SKM-1 (cell line): ENCODE measurements around the gene TEX55.
A peak's percentile ranks its signal among the peaks of the same experiment; 100 is the strongest.
"Not testable (repeated sequence)": the region's sequence is repeated elsewhere in the genome, so short reads cannot be mapped to it uniquely, and the experiment has no call there.

Experiments
- DNase-seq: peaks from one replicate; lab custom pipeline; 2025; ENCODE audit not compliant: unreplicated experiment; lab: John Stamatoyannopoulos, UW

The TEX55 gene

GRCh38 chr3:119145500-119146167 is at the start of gene TEX55:
Gene TEX55, plus strand, starts transcription at chr3:119146165. Its CDS starts 25 bp downstream, at chr3:119146190.
- DNase-seq = no peak

- DNase-seq = no peak
Observed at GRCh38 chr3:119098003-119098402, 48.0 kb upstream of the TEX55 start.

- DNase-seq = peak; percentile 44
Observed at GRCh38 chr3:119098619-119099222, 47.2 kb upstream of the TEX55 start.

GRCh38 chr3:119099785-119100184 is 46.2 kb upstream of the TEX55 start:
- DNase-seq = no peak

DNA sequence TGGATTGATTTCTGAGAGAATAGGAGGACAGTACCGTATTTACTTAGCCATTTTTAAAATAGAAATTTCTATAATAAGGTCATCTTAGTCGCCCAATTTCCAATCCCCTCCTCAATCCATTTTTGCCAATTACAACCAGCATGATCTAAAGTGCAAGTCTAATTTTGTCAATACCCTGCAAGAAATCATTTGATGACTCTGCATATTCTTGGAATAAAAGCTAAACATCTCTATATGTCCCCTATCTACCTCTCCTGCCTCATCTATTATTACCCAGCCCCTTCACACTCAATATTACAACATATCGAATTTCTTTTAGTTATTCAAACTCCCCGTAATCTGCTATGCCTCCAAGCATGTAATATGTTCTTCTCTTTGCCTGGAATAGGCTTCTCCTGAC is 41.9 kb upstream of the TEX55 start:
- no peak for DNase-seq

GRCh38 chr3:119118330-119118729 is 27.6 kb upstream of the TEX55 start:
- not testable (repeated sequence) for DNase-seq

DNA sequence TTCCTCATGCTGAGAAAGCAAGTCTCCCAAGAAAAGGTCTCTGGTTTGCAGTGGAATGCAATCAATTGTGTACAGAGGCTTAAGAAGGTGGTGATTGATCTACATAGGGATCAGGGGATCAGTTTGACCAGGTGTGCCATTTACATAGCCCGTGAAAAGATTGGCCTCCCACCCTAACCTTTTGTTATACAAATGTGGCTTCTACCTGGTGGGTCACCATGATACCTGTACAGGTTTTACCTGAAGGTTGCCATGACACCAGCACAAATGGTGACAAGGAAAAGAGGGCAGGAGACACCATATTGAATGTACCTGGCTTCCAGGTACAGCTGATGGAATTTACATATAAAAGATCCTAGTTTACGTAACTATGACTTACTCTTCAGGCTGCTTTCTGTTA is 25.5 kb upstream of the TEX55 start:
- no peak for DNase-seq

- DNase-seq = no peak
Observed at GRCh38 chr3:119122350-119122749, 23.6 kb upstream of the TEX55 start.

DNA sequence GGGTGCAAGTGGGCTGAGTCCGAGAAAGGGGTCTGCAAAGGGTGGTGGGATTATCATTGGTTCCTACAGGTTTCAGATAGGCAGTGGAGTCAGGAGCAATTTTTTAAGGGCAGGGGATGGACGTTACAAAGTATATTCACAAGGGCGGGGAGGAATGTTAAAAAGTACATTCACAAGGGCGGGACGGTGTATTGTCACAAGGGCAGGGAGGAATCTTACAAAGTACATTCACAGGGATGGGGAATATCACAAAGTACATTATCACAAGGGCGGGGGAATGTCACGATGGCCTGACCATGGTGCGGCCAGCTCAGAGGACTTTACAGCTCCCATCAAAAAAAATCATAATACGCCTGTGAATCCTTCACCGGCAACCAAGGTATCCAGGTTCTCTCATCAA is 20.6 kb upstream of the TEX55 start:
- DNase-seq = no peak

DNA sequence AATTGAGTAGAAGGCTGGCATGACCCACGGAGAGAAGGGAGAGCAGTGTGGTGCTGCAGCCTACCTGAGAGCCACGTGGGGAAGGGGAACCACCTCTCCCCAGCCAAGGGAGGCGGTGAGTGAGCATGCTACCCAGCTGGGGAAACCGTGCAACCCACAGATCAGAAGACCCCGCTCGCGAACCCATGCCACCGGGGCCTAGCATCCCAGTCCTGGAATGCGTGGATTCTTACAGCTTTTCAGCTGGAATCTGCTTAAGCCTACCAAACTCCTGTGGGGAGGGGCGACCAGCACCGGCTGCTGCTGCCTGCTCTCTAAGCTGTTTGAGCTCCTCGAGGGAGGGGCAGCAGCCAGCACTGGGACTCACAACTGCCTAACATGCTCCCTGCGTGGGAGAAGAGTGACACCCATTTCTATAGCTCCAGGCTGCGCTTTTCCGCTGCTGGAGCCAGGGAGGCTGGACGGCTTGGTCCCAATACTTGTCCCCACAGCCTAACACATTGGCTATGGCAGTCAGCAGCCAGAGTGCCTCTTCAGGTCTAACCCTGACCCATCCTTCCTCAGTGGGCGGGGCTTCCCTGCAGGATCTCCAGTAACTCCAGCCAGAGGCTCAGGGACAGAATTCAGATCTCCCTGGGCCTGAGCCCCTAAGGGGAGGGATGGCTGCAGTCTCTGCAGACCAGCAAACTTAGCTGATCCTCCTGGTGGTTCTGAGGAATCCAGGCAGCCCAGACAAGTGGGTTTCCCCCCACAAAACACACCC is 20.0 kb upstream of the TEX55 start:
- DNase-seq = no peak

GRCh38 chr3:119130291-119130690 is 15.7 kb upstream of the TEX55 start:
- not testable (repeated sequence) for DNase-seq

DNA sequence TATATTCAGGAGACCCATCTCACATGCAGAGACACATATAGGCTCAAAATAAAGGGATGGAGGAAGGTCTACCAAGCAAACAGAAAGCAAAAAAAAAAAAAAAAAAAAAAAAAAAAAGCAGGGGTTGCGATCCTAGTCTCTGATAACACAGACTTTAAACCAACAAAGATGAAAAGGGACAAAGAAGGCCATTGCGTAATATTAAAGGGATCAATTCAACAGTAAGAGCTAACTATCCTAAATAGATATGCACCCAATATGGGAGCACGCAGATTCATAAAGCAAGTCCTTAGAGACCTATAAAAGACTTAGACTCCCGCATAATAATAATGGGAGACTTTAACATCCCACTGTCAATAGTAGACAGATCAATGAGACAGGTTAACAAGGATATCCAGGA is 13.7 kb upstream of the TEX55 start:
- not testable (repeated sequence) for DNase-seq

GRCh38 chr3:119139360-119139759 is 6.6 kb upstream of the TEX55 start:
- DNase-seq = not testable (repeated sequence)

DNA sequence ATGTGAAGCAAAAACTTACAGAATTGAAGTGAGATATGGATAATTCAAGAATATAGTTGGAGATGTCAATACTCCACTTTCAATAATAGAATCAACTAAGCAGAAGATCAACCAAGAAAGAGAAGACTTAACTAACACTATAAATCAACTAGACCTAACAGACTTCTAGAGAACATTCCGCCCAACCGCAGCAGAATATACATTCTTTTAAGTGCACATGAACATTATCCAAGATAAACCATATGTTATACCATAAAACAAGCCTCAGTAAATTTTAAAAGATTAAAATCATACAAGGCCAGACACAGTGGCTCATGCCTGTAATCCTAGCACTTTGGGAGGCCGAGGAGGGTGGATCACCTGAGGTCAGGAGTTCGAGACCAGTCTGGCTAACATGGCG is 5.5 kb upstream of the TEX55 start:
- no peak for DNase-seq

GRCh38 chr3:119145128-119145499 is 851 bp upstream of the TEX55 start:
- DNase-seq = no peak

GRCh38 chr3:119146578-119147375 is 812 bp downstream of the TEX55 start:
- no peak for DNase-seq

DNA sequence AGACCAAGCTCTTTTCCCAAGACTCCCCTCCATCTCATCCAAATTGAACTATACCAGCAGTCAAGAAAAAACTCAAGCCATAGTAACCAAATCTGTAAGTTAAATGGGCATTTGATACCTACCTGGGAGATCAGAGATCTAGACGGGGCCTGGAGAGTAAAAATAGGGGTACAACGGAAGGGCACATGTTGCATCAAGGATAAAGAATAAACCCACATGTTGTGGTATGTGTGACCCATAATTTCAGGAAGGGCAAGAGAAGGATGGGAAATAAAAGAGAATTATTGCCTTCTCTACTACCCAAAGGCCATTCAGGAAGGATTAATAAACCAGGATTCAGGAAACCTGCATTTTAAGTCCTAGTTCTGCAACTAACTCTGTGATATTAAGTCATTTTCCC is 1.5 kb downstream of the TEX55 start:
- DNase-seq = no peak

DNA sequence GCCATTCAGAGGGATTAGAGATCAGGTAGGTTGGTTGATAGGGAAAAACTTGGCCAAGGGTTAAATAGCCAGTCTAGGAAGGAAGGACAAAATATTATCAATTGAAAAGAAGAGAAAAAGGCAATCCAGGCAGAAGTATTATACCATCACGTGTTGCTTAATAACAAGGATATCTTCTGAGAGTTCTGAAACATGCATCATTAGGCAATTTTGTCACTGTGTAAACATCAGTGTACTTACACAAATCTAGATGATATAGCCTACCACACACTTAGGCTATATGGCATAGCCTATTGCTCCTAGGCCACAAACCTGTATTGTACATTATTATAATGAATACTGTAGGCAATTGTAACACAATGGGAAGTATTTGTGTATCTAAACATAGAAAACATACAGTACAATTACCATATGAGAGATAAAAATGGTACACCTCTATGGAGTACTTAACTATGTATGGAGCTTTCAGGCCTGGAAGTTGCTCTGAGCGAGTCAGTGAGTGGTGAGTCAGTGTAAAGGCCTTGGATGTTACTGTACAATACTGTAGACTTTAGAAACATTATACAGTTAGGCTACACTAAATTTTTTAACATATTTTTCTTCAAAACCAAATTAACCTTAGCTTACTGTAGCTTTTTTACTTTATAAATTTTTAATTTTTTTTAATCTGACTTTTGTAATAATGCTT is 2.7 kb downstream of the TEX55 start:
- no peak for DNase-seq

DNA sequence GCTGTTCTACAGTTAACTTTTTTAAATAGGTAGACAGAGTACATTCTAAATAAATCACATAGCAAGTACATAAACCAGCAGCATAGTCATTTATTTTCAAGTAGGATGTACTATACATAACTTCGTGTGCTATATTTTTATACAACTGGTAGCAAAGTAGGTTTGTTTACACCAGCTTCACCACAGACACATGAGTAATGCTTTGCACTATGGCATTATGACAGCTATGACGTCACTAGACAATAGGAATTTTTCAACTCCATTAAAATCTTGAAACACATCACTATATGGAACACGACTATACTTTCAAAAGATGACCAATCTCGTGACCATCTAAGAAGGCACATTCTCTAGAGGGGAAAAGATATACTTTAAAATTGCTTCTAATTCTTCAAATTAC is 3.5 kb downstream of the TEX55 start:
- no peak for DNase-seq

GRCh38 chr3:119156868-119157267 is 10.9 kb downstream of the TEX55 start:
- DNase-seq = no peak

- DNase-seq = no peak
Observed at GRCh38 chr3:119157971-119158370, 12.0 kb downstream of the TEX55 start.
